H1 (cell line): Measurements from ENCODE around the gene SPTAN1. TPM values are rescaled to one million over a fixed set of nuclear protein-coding genes. Genes with fewer than 3 reads are reported as not detected.

Source experiments
- CTCF ChIA-PET: fragments of 300-600 bp; sonication (Branson Sonifier 250); formaldehyde crosslinking; loops from one replicate; lab custom pipeline; 2021; ENCODE audit not compliant: partially characterized antibody; lab: Charles Lee
- POLR2A ChIA-PET: fragments of 300-600 bp; sonication (Branson Sonifier 250); formaldehyde crosslinking; loops from one replicate; lab custom pipeline; 2021; ENCODE audit warnings: inconsistent platforms; ENCODE audit not compliant: partially characterized antibody; lab: Charles Lee
- DNase-seq, 2 experiments: peaks; one replicate each; pipeline versions ENCODE4 v3.0.0 to v3.0.0-alpha.2; 2010 to 2022; ENCODE audit warnings: low spot score in 2 of 2, low read depth in 1 of 2, mixed read lengths in 1 of 2
- FAIRE-seq: peaks from 2 replicates; lab custom pipeline; 2011; peaks lifted over from hg19 to GRCh38; lab: Jason Lieb, UNC
- H2AFZ ChIP-seq: 2 replicates; pipeline ENCODE4 v1.8.1; 2012; ENCODE audit warnings: low read length, inconsistent platforms
- H2AK5ac ChIP-seq: 2 replicates; pipeline ENCODE4 v1.6.1; 2013; ENCODE audit warnings: low read depth, low read length
- H2BK120ac ChIP-seq: replicated peaks from 2 replicates; pipeline ENCODE3; 2013; ENCODE audit warnings: low read depth, low read length, inconsistent platforms
- H2BK12ac ChIP-seq: 2 replicates; pipeline ENCODE4 v1.6.1; 2013; ENCODE audit warnings: low read depth, low read length
- H2BK15ac ChIP-seq: 2 replicates; pipeline ENCODE4 v1.6.1; 2013; ENCODE audit warnings: low read length
- H2BK20ac ChIP-seq: 2 replicates; pipeline ENCODE4 v1.6.1; 2013; ENCODE audit warnings: low read length
- H2BK5ac ChIP-seq: 2 replicates; pipeline ENCODE4 v1.6.1; 2013; ENCODE audit warnings: low read depth, low read length
- H3K14ac ChIP-seq: 2 replicates; pipeline ENCODE4 v1.6.1; 2013; ENCODE audit warnings: inconsistent platforms; ENCODE audit not compliant: insufficient read length
- H3K18ac ChIP-seq: 2 replicates; pipeline ENCODE4 v1.6.1; 2013; ENCODE audit warnings: low read length; ENCODE audit errors: extremely low read depth
- H3K23ac ChIP-seq: 2 replicates; pipeline ENCODE4 v1.6.1; 2013; ENCODE audit warnings: inconsistent platforms; ENCODE audit not compliant: insufficient read length
- H3K23me2 ChIP-seq: 2 replicates; pipeline ENCODE4 v1.6.1; 2013; ENCODE audit warnings: low read depth, low read length
- H3K27ac ChIP-seq: 2 replicates; pipeline ENCODE4 v1.6.1; 2011; ENCODE audit warnings: low read depth, low read length, inconsistent platforms
- H3K27me3 ChIP-seq, 4 experiments: replicated peaks in 1 of 4; 1 replicate in 1 of 4; 2 replicates in 3 of 4; pipeline versions ENCODE4 v1.6.1 to v1.8.1; 2011 to 2013; ENCODE audit warnings: low read length in 3 of 4, mild to moderate bottlenecking in 3 of 4, inconsistent platforms in 2 of 4, mixed read lengths in 2 of 4, moderate library complexity in 1 of 4; ENCODE audit not compliant: control insufficient read depth in 3 of 4, insufficient read depth in 3 of 4; ENCODE audit errors: extremely low read depth in 1 of 4
- H3K36me3 ChIP-seq, 4 experiments: 2 replicates each; pipeline versions ENCODE4 v1.6.1 to v1.8.1; 2011 to 2013; ENCODE audit warnings: mild to moderate bottlenecking in 4 of 4, low read length in 3 of 4, moderate library complexity in 2 of 4, control low read depth in 1 of 4, inconsistent platforms in 1 of 4; ENCODE audit not compliant: insufficient read depth in 4 of 4, control insufficient read depth in 2 of 4
- H3K4ac ChIP-seq: replicated peaks from 2 replicates; pipeline ENCODE3; 2013; ENCODE audit warnings: low read length, low read depth, mixed read lengths, inconsistent platforms; ENCODE audit not compliant: insufficient read length
- H3K4me1 ChIP-seq, 4 experiments: replicated peaks in 1 of 4; 1 replicate in 1 of 4; 2 replicates in 3 of 4; pipeline versions ENCODE4 v1.6.1 to v1.8.1; 2011 to 2013; ENCODE audit warnings: low read length in 3 of 4, inconsistent platforms in 2 of 4, mixed read lengths in 1 of 4; ENCODE audit not compliant: insufficient read depth in 4 of 4, control insufficient read depth in 3 of 4
- H3K4me2 ChIP-seq, 2 experiments: 2 replicates each; pipeline versions ENCODE4 v1.6.1 to v1.8.1; 2011 to 2013; ENCODE audit warnings: low read depth in 2 of 2, low read length in 2 of 2, control low read depth in 1 of 2, inconsistent platforms in 1 of 2, mild to moderate bottlenecking in 1 of 2; ENCODE audit not compliant: insufficient read depth in 1 of 2
- H3K4me3 ChIP-seq, 4 experiments: fragments of 200-600, 300-600 bp in 1 of 4; sonication (generic), shearing (Covaris generic), sonication (Bioruptor Twin) in 1 of 4; 2 replicates each; pipeline versions ENCODE4 v1.5.1 to v1.8.1; 2011 to 2016; ENCODE audit warnings: low read length in 4 of 4, low read depth in 3 of 4, control low read depth in 2 of 4, inconsistent platforms in 2 of 4, mild to moderate bottlenecking in 2 of 4, mixed read lengths in 1 of 4, moderate library complexity in 1 of 4; ENCODE audit not compliant: insufficient read depth in 2 of 4; ENCODE audit errors: extremely low read depth in 1 of 4
- H3K56ac ChIP-seq: replicated peaks from 2 replicates; pipeline ENCODE3; 2013; ENCODE audit warnings: low read depth, mild to moderate bottlenecking, mixed read lengths, low read length, inconsistent platforms; ENCODE audit not compliant: insufficient read length
- H3K79me1 ChIP-seq: 2 replicates; pipeline ENCODE4 v1.6.1; 2013; ENCODE audit warnings: low read depth, low read length, control low read depth
- H3K79me2 ChIP-seq, 2 experiments: 2 replicates each; pipeline versions ENCODE4 v1.6.1 to v1.8.1; 2012 to 2013; ENCODE audit warnings: low read length in 2 of 2, mild to moderate bottlenecking in 2 of 2, inconsistent platforms in 1 of 2; ENCODE audit not compliant: insufficient read depth in 2 of 2, control insufficient read depth in 1 of 2
- H3K9ac ChIP-seq, 4 experiments: replicated peaks in 1 of 4; 1 replicate in 1 of 4; 2 replicates in 3 of 4; pipeline versions ENCODE4 v1.6.1 to v1.8.1; 2011 to 2013; ENCODE audit warnings: low read depth in 3 of 4, low read length in 3 of 4, control low read depth in 2 of 4, mild to moderate bottlenecking in 2 of 4, moderate library complexity in 2 of 4, inconsistent platforms in 1 of 4; ENCODE audit errors: extremely low read depth in 1 of 4
- H3K9me3 ChIP-seq, 2 experiments: 2 replicates each; pipeline versions ENCODE4 v1.6.1 to v1.8.1; 2012 to 2013; ENCODE audit warnings: mild to moderate bottlenecking in 2 of 2, moderate library complexity in 2 of 2, control low read depth in 1 of 2, inconsistent platforms in 1 of 2, low read depth in 1 of 2, low read length in 1 of 2, mixed read lengths in 1 of 2; ENCODE audit not compliant: insufficient read depth in 2 of 2
- H4K20me1 ChIP-seq, 2 experiments: replicated peaks in 1 of 2; 2 replicates each; pipeline versions ENCODE3 to v1.8.1; 2011 to 2013; ENCODE audit warnings: inconsistent platforms in 2 of 2, low read length in 2 of 2, mild to moderate bottlenecking in 1 of 2; ENCODE audit not compliant: insufficient read depth in 2 of 2, control insufficient read depth in 1 of 2
- H4K5ac ChIP-seq: 2 replicates; pipeline ENCODE4 v1.6.1; 2013; ENCODE audit warnings: low read length, low read depth, mixed read lengths, inconsistent platforms; ENCODE audit not compliant: insufficient read length
- H4K8ac ChIP-seq: 2 replicates; pipeline ENCODE4 v1.8.0; 2013; ENCODE audit warnings: mild to moderate bottlenecking, moderate library complexity, low read length, inconsistent platforms; ENCODE audit not compliant: insufficient read depth; ENCODE audit errors: extremely low read depth
- H4K91ac ChIP-seq: replicated peaks from 2 replicates; pipeline ENCODE3; 2013; ENCODE audit warnings: low read length, mixed read lengths, inconsistent platforms; ENCODE audit not compliant: insufficient read length
- BCL11A ChIP-seq, 2 experiments: IDR thresholded peaks; one replicate each; pipeline ENCODE4 v1.6.1; 2011; ENCODE audit warnings: low read depth in 2 of 2, low read length in 2 of 2, mild to moderate bottlenecking in 2 of 2
- CEBPB ChIP-seq: IDR thresholded peaks from 2 replicates; pipeline ENCODE4 v1.6.1; 2012; ENCODE audit warnings: low read depth, low read length
- RBBP5 ChIP-seq: IDR thresholded peaks from 2 replicates; pipeline ENCODE4 v1.7.1; 2012; ENCODE audit warnings: low read depth, mild to moderate bottlenecking, inconsistent platforms, low read length, moderate library complexity, borderline replicate concordance
- WGBS, 2 experiments: shearing (Covaris generic) in 1 of 2; methylation state at CpG; one replicate each; pipeline versions ENCODE4 v1.1.6 to v1.1.7; 2013 to 2015; ENCODE audit warnings: low lambda C conversion rate in 2 of 2, mixed read lengths in 2 of 2, inconsistent platforms in 1 of 2, low coverage in 1 of 2, missing lambda C conversion rate in 1 of 2; ENCODE audit not compliant: insufficient replicate concordance in 2 of 2, insufficient coverage in 1 of 2, insufficient read length in 1 of 2; ENCODE audit errors: extremely low coverage in 1 of 2, missing lambda C conversion rate in 1 of 2; 5-methylcytosine and 5-hydroxymethylcytosine counted together
- polyA plus RNA-seq, 7 experiments: library from polyadenylated mRNA; depleted of rRNA in 3 of 7; stranded (reverse) in 5 of 7; unstranded in 2 of 7; fragments of >200 nt in 5 of 7; fragments of 200-250 nt in 2 of 7; gene quantifications; 1 replicate in 5 of 7; 2 replicates in 1 of 7; 4 replicates in 1 of 7; pipeline versions ENCODE4 v1.2.1 to v1.2.3, GENCODE V29; 2011 to 2013; ENCODE audit warnings: missing spikeins in 2 of 7, mixed read lengths in 2 of 7
- total RNA-seq: library from RNA; stranded (reverse); fragmentation: NEBNext Ultra II Directional; extraction: Animal tissue kit (Norgen Biotek cat#: 25700); gene quantifications from 2 replicates; pipeline ENCODE4 v1.2.1, GENCODE V29; 2021

SPTAN1 gene
- total and polyA plus RNA-seq, 2 of the 8 experiments (the other 6 are each of a cell fraction or from before 2014, with no cell fraction given), result 182 to 216 TPM

GRCh38 chr9:128523199-128523925, 29.0 kb upstream of the SPTAN1 start:
- 85% methylated on average over 13 of the region's 13 CpGs; no CpG with 5 or more reads in 1 of the 2 experiments for WGBS, 2 experiments
- H3K27ac ChIP-seq, result no peak overlapping the region

More at GRCh38 chr9:128523199-128523925, 29.0 kb upstream of the SPTAN1 start:
- Histone ChIP-seq H2BK12ac (no peak overlapping the region), H4K91ac (no peak overlapping the region), H3K27me3 (no peaks in the 10 kb centered on the region), H2BK5ac (no peak overlapping the region), H3K4me2 (no peak overlapping the region), H3K23me2 (no peaks in the 10 kb centered on the region), H3K9me3 (no peaks in the 10 kb centered on the region), H3K56ac (no peak overlapping the region), H3K4me3 (no peak overlapping the region), H3K9ac (no peak overlapping the region), H3K18ac (no peak overlapping the region), H2AFZ (no peak overlapping the region), H3K36me3 (peaks cover 2 to 11% (median 7%) of the 10 kb centered on the region in 4 experiments; a peak in 5 of 8 replicates), H3K23ac (no peak overlapping the region), H3K4ac (no peak overlapping the region), H2BK20ac (no peak overlapping the region), H2AK5ac (no peak overlapping the region), H3K14ac (no peak overlapping the region), H3K79me2 (no peaks in the 10 kb centered on the region), H4K8ac (no peak overlapping the region), H2BK120ac (no peak overlapping the region), H3K79me1 (no peaks in the 10 kb centered on the region), H2BK15ac (no peak overlapping the region), H4K5ac (no peak overlapping the region), H4K20me1 (peaks cover 0 to 2% of the 10 kb centered on the region in 2 experiments), H3K4me1 (no peaks in the 10 kb centered on the region; a peak in 1 of 7 replicates)
- FAIRE-seq (no peak), DNase-seq (no peak)
- ChIA-PET CTCF (interaction anchor here (0.7 to 1.6 kb wide), 2 partner anchors 182 to 229 kb away, joined by 3 read pairs; no protein-coding TSS in a partner anchor), POLR2A (interaction anchor here (1.0 kb wide), 1 partner anchor 28 kb away, joined by 3 read pairs; no protein-coding TSS in a partner anchor)
- no peak for TF ChIP-seq CEBPB
- TF ChIP-seq BCL11A (IDR thresholded peaks at IDR 0.05; ENCODE audit: low read depth in 2 of 2, low read length in 2 of 2), result no peak
- TF ChIP-seq RBBP5, result no peak
